HG02885 (cell line): Measurements from ENCODE around the gene FEV.
A peak's percentile ranks its signal among the peaks of the same experiment; 100 is the strongest.

Experiments used
- ATAC-seq: cut with Tn5 transposase; IDR thresholded peaks from one replicate; pipeline ENCODE4 v1.9.1; 2021; ENCODE audit warnings: mild to moderate bottlenecking; ENCODE audit not compliant: unreplicated experiment, poor library complexity

The FEV gene

DNA sequence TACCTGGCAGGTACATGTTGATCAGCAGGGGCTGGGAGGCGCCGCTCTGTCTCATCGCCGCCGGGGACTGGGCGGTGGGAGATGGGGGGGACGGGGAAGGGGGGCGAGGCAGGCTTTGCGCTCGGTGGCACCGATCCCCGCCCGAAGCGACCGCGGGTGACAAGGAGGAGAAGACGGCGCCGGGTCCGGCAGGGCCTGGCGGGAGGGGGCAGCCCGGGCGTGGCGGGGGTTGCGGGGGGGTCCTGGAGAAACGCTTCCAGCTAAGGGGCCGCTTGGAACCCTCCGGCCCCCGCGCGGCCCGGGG is at the start of gene FEV:
Gene FEV, minus strand, starts transcription at position 164 of the 304 bp plus-strand sequence. Its CDS starts 109 bp downstream, at position 55.
- no peak for ATAC-seq

DNA sequence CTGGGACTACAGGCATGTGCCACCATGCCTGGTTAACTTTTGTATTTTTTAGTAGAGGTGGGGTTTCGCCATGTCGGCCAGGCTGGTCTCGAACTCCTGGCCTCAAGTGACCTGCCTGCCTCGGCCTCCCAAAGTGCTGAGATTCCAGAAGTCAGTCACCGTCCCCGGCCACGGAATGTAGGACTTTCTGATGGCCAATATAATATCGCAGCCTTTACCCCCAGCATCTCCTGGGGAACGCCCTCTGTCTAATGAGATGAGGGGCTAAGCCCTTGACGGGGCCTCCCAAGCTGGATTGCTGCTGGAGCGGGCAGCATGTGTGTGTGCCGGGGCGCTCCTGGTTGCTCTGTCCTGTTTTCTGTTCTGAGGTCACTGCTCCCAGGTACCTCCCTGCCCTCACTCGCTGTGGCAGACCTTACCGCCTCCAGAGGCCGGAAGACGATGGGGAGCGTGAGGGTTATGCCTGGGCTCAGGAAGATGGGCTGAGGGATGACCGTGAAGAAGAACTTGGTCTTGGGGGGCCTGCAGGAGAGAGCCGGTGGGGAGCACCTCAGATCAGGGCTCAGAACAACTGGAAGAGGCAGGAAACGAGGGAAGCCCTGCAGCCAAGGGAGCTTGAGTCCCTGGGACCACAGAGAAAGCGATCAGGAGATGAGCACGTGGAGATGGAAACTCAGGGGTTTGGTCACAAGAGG is 47.2 kb upstream of the FEV start:
- ATAC-seq, result no peak

- no peak for ATAC-seq
These were observed 46.2 kb upstream of the FEV start for GRCh38 chr2:219031005-219031738.

DNA sequence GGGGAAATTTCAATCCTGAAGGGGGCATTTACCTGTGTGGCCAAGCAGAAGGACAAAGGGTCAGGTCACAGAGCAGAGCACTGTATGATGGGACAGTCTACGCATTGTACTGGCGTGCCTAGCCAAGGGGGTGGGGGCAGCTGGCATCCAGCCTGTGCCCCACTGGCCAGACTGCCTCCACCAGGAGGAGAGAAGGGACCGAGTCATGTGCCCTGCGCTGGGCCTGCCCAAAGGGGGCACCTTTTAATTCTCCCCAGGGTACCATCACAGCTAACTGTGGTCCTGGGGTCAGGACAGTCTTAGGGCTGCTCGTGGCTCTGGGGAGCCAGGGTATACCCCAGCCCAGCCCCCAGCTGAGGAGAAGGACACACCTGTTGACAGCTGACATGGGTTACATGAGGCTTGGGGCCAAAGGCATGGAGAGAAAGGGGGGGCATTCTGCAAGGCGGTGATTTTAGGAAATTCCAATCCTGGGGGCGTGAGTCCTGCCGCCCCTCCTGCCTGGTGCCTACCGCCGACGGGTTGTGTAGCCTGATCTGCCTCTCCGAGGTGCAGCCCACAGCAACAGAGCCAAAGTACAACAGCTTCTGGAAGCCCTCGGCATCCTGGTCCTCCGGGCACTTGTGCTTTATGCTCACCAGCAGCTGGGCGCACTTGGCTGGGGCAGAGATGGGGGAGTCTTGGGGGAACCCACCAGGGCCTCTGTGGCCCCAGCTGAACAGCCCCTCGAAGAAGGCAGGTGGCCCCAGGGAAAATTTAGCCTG is 45.4 kb upstream of the FEV start:
- ATAC-seq, result no peak

- peak; percentile 65 for ATAC-seq
These were observed 44.8 kb upstream of the FEV start for GRCh38 chr2:219029829-219030165.

GRCh38 chr2:219028996-219029828 is 44.2 kb upstream of the FEV start:
- no peak for ATAC-seq

DNA sequence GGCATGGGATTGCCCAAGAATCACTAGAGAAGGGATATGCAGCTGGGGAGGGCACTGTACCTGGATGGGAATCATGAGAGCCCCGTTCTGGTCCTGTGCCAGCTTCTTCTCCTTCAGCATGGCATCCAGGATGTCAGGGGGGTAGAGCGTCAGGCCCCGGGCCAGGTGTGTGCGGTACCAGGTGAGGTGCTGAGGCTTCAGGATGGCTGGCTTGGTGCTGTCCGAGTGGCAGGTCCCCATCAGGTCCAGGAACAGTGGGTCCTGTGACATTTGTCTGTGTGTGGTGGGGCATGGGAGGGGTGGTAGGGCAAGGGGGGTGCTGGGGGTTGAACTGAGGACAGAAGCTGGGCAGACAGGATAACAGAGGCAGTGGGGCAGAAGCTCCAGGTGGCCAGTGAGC is 43.2 kb upstream of the FEV start:
- ATAC-seq, result no peak

DNA sequence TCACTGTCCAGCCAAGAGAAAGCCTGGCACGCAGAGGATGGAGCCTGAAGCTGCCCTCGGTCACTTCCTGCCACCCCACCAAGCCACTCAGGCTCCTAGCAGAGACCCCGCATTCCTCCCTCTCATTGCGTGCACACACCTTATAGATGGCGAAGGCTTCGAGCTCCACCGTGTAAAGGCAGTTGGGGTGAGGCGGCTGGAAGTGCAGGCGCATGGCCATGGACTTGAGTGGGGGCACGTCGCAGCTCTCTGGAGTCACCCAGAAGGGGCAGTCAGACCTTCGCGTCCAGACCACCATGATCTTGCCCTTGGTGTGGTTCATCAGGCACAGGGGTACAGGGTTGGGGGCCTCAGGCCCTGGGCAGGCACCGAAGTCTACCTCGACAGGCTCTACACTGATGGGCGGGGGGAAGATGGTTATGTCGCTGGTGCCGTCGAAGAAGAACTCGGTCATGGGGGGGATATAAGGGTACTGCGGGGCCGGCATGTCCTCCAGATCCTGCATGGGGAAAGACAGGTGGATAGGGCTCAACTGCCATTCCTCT is 42.6 kb upstream of the FEV start:
- ATAC-seq, result no peak

DNA sequence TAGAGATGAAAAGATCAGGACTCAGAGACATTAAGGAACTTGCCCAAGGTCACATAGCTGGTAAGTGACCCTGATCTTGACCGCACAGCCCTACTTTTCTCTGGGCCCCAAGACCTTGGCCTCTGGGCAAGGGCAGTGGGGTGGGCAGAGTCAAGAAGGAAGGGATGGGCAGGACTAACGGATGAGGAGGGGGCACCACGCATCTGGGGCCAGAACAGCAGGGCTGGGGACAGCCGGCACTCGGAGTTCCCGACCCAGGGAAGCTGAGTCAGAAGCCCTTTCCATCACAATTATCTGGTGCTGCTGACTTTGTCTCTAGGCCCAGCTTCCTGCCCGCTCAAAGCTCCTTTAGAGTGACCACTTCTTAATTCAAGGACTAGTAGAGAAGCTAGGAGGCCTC is 42.0 kb upstream of the FEV start:
- ATAC-seq, result no peak

DNA sequence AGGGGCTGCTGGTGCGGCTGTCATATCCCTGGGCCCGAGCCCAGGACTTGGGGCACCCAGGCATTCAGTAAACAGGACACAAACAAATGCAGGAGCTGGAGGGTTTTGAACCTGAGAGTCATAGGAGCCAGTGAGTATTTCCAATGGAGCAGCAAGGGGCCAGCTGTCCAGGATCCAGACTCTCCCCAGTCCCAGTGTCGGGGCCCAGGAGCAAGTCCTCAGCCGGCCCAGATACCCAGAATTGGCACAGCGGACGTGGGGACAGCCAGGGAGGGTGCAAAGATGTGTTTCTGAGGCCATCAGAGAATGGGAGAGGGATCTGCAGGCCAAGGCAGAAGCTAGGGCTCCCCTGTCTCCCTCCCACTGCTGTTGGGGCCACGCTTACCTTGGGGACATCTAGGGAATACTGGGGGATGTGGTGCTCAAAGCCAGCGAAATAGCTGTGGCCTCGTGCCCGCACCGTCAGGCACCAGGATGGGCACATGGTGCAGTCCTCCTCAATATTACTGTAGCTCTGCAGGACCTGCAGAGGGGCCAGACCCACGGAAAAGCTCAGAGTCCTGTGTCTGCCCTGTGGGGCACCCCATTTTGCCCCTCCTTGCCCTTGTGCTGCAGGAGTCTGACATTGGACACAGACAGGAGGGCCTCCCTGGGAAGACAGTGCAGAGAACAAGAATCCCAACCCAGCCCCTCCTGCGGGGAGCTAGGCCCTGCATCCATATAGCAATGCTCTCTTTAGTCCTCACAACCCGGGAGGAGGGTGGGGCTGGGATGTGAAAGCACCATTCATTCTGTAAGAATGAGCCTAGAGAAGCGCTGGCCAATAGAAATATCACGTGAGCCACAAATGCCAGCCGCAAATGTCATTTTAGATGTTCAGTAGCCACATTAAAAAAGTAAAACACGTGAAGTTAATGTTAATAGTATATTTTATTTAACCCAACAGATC is 40.9 kb upstream of the FEV start:
- ATAC-seq, result no peak

DNA sequence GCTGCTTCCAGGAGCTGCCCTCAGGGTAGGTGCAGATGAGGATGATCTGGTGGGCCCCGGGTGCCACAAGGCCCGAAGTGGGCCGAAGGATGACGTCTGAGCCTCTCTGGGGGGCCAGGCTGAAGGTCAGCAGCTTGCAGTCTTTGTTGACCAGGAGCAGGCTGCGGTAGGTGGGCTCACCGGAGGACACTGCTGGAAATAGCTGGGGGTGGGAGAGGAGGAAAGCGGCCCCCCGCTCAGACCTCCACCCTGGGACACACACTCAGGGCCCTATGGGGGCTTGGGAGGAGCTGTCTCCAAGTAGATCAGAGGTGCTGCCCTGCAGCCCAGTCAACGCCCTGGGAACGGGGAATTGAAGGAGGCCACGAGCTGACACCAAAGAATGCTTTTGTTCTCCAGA is 39.1 kb upstream of the FEV start:
- ATAC-seq, result no peak

- no peak for ATAC-seq
These were observed 38.1 kb upstream of the FEV start for GRCh38 chr2:219023045-219023605.

GRCh38 chr2:219022616-219023015 is 37.6 kb upstream of the FEV start:
- ATAC-seq, result no peak

DNA sequence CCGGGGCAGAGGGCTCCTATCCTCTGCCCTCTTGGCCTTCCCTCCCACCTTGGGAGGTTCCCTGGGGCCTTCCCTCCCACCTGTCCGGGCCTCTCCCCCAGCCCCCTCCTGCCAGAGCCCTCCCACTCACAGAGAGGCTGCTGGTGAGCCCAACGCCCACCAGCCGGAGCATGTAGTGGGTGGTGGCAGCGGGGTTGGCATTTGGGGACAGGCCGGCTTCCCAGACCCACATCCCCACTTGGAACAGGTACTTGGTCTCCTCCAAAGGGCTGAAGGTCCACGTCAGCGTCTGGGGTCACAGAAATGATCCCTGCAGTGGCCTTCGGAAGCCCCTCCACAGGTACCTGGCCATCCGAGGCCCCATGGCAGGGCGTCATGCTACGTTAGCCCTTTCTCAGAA is 37.1 kb upstream of the FEV start:
- no peak for ATAC-seq

GRCh38 chr2:219021591-219021990 is 36.6 kb upstream of the FEV start:
- ATAC-seq, result no peak

GRCh38 chr2:219020604-219021365 is 35.8 kb upstream of the FEV start:
- ATAC-seq, result no peak

DNA sequence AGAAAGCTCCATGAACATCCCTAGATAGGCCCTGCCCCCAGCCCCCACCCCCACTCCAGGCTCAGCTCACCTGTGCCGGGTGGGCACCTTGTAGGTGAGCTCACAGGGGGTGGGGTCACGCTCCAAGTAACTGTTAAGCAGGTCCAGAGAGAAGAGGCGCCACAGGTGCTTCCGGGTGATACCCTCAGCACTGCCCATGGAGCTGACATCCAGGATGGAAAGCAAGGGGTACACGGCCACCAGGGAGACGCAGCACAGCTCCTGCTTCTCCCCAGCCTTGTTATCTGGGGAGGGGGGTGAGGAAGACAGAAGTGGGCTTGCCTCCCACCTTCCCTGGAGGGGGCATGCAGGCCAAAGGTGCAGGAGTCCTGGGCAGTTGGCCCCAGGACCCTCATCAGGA is 34.5 kb upstream of the FEV start:
- no peak for ATAC-seq

DNA sequence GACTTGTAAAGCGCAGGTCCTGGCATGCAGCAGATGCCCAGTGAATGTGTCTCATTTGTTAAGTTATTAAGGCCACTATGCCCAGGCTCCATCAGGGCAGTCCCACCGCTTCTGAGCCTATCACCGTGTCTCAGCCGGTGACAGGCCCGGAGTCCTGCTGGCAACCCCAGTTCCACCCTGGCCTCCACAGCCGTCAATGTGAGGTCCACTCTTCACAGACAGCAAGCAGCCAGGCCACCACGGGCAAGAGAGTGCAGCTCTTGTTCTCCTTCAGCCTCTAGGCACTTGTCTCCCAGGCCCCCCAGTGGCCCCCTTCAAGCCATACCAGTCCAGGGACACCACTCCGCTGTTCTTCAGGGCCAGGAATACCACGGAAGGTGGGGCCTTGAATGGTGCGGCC is 33.7 kb upstream of the FEV start:
- no peak for ATAC-seq
